GM21619 (cell line): ENCODE data around the gene VPS54.
"Not testable (repeated sequence)": the region's sequence is repeated elsewhere in the genome, so short reads cannot be mapped to it uniquely, and the experiment has no call there.

Experiments used
- ATAC-seq: cut with Tn5 transposase; IDR thresholded peaks from one replicate; pipeline ENCODE4 v1.9.1; 2021; ENCODE audit not compliant: unreplicated experiment

Gene VPS54

GRCh38 chr2:63993871-63994270 is 25.4 kb downstream of the VPS54 start:
- no peak for ATAC-seq

- ATAC-seq = not testable (repeated sequence)
Observed at GRCh38 chr2:63993130-63993584, 26.1 kb downstream of the VPS54 start.

- no peak for ATAC-seq
Observed at GRCh38 chr2:63992061-63992685, 27.1 kb downstream of the VPS54 start.

- not testable (repeated sequence) for ATAC-seq
Observed at GRCh38 chr2:63991173-63991999, 27.8 kb downstream of the VPS54 start.

GRCh38 chr2:63990072-63990471 is 29.2 kb downstream of the VPS54 start:
- no peak for ATAC-seq

GRCh38 chr2:63988842-63989436 is 30.3 kb downstream of the VPS54 start:
- ATAC-seq = not testable (repeated sequence)

GRCh38 chr2:63984606-63985359 is 34.4 kb downstream of the VPS54 start:
- no peak for ATAC-seq

- ATAC-seq = peak; percentile 61
Observed at GRCh38 chr2:63983986-63984605, 35.1 kb downstream of the VPS54 start.

GRCh38 chr2:63982335-63982734 is 36.9 kb downstream of the VPS54 start:
- no peak for ATAC-seq

GRCh38 chr2:63981702-63982103 is 37.5 kb downstream of the VPS54 start:
- ATAC-seq = no peak

- no peak for ATAC-seq
Observed at GRCh38 chr2:63980794-63981193, 38.4 kb downstream of the VPS54 start.

GRCh38 chr2:63977904-63978303 is 41.3 kb downstream of the VPS54 start:
- peak; percentile 94 for ATAC-seq

- ATAC-seq = no peak
Observed at GRCh38 chr2:63976125-63976510, 43.1 kb downstream of the VPS54 start.

- ATAC-seq = no peak
Observed at GRCh38 chr2:63975437-63976124, 43.6 kb downstream of the VPS54 start.

GRCh38 chr2:63975036-63975435 is 44.2 kb downstream of the VPS54 start:
- ATAC-seq = not testable (repeated sequence)

GRCh38 chr2:63962186-63962585 is 57.0 kb downstream of the VPS54 start:
- no peak for ATAC-seq

- ATAC-seq = no peak
Observed at GRCh38 chr2:63950414-63950813, 68.8 kb downstream of the VPS54 start.

- ATAC-seq = no peak
Observed at GRCh38 chr2:63942788-63943187, 76.4 kb downstream of the VPS54 start.

- ATAC-seq = not testable (repeated sequence)
Observed at GRCh38 chr2:63932104-63932503, 87.1 kb downstream of the VPS54 start.

- no peak for ATAC-seq
Observed at GRCh38 chr2:63926815-63927214, 92.4 kb downstream of the VPS54 start.
